Stimulated activated CD8-positive, alpha-beta memory T cell treated with anti-CD3 and anti-CD28 coated beads, Interleukin-12 subunit alpha, Interleukin-12 subunit beta, amount 100 ng/mL, for 1 hour (primary cell): ENCODE results near the gene ONECUT1.

ENCODE experiments used
- DNase-seq: peaks from one replicate; pipeline ENCODE4 v3.0.0-alpha.2; 2020; ENCODE audit warnings: low read depth

Gene ONECUT1

DNA sequence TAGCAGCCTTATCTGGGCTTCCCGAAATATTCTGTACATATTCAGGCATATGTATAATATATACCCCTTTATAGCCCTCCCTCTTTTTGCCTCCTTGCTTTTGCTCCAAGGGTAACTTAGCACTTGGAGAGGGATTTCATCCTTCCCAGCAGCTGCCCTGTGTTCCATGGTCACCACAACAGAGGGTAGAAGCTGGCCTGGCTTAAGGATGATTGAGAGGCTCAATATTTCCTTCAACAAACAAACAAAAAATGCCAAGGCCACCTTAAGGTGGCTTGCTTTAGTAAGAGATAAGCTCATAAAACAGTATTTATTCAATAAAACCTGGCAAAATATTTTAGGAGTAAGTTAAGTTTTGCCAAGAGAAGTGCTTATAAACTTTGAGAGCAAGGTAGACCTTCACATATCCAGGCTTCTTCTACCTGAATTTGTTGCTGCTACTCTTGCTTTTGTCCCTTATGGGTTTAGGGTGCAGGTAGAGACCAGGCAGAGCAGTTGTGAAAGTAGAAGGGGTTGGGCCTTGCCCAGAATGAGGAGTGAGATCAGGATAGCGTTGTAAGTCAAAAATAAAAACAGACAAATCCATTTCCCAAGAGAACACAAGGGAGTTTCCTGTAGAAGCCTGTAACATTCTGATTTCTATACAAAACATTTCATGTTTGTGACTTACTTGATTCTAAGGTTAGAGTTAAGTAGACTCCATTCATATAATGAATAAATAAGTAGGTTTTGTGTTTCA is 58.2 kb downstream of the ONECUT1 start:
- no peak for DNase-seq

DNA sequence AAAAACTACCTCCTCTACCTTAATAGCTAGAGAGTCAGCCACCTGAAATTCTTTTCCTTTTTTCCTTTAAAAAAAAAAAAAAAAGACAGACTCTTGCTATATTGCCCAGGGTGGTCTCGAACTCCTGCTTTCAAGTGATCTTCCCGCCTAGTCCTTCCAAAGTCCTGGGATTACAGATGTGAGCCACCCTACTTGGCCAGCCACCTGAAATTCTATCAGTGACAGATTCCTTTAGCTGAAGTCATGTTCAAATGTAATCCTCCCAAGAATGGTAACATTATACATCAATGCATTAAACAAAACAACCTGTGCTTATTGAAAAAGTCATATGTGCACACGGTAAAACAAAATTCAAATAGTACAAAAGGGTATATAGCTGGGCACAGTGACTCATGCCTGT is 59.1 kb downstream of the ONECUT1 start:
- no peak for DNase-seq

DNA sequence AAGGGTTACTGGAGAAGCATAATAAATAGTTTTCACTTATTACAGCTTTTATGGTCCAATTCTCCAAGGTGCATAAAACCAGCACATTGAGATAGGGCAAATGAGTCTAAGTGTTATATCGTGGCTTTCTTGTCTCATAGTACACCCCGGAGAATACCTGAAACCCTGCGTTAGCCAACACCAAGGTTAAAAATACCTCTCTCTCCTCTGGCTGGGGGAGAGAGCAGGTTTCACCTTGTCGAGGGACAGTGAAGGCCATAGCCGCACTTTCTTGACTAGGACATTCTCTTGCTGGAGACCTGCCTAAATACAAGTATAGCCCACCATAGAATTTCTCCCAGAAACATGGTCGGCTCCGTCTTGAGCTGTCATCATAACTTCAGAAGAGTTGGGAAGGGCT is 59.5 kb downstream of the ONECUT1 start:
- DNase-seq: no peak

DNA sequence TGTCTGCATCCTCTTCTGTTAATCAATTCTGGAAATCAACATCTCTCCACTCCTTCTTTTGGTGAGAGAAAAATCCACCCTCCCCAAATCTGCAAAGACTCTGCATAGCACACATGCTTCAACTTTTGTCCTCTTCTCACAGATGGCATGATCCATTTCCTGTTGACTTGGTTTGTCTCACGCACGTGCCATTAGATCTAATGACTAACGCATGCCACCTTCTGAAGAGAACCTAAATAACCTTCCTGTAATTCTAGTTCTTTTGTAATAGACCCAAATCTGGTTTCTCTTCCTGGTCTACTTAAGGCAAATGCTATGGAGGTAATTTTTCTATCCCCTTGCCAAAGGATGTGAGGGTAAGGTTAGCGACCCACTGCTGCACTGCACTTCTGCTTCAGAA is 60.0 kb downstream of the ONECUT1 start:
- DNase-seq: peak; percentile 8

DNA sequence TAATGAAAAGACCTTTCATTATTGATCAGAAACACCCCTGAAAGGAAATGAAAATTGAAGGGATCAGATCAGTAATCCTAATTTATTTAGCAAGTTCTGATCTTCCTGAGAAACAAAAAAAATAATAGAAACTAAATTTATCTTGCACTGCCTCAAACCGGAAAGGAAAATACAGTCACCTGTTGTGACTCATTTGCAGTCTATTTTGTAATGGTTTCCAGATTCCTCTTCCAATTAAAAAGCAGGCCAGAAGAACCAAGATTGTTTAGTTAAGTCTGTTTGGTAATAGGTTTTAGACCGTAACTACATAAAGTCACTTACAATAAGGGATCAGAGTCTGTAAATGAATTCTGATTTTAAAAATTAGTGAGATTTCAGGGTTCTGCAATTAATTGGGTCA is 61.2 kb downstream of the ONECUT1 start:
- DNase-seq: no peak

DNA sequence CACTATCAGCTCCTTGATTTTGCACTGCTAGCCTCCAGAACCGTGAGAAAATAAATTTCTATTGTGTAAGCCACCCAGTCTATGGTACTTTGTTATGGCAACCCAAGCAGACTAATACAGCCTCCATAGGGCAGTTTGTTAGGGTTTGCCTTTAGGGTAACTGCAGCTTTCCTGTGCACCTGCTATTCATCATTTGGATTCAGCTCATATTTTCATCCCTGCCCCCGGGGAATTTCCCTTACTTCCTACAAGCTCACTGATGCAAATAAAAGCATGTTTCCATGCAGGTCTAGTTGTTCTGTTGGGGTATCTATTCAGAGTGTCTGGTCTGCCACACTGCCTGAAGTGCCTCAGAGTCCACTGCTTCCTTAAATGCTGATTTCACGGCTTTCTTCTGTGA is 62.3 kb downstream of the ONECUT1 start:
- DNase-seq: no peak

DNA sequence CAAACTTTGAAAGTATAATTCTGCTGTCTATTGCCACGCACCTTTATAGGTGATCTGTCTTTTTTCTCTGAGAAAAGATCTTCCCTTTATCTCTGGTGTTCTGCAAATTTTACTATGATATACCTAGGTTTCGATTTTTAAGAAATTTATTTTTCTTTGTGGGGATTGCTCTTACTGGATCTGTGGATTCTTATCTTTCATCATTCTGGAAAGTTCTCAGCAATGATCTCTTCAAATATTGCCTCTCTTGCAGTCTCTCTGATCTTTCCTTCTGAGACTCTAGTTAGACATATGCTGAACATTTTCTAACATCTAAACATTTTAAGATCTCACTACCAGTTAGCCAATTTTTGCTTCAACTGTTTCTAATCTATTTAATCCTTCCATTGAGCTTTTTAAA is 63.9 kb downstream of the ONECUT1 start:
- no peak for DNase-seq

DNA sequence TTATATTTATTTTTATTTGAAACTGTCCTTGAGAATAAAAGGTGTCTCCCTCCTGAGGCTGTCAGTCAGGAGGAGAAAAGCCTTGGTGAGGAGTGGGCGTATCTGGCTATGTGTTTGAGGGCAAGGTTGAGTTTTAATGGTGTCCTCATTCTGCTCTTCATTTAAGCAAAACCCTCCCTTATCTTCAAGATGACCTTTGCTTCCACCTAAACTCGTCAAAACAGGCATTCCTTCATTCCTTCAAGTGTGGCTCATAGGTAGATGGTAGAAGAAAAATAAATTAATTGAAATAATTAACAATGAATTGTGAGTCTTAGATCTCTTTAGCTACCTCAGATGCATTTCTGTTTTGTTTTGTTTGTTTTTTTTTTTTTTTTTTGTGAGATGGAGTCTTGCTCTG is 71.6 kb downstream of the ONECUT1 start:
- no peak for DNase-seq

DNA sequence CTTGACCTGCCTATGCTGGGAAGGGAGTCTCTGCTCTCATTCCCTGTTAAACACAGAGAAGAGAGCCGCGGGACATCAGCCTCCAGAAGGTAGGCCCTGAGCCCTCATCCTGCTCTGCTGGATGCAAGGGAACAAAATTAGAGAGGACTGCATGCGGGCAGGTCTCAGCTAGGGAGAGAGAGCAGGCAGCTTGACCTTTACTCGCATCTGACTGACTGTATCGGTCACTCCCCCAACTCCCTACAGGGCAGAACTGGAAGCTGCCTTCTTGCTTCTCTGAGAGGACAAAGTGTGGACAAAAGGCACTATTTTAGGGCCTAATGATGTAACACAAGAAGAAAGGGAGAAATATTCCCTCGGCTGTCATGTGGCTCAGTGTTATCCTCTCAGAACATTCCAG is 72.2 kb downstream of the ONECUT1 start:
- DNase-seq: no peak

DNA sequence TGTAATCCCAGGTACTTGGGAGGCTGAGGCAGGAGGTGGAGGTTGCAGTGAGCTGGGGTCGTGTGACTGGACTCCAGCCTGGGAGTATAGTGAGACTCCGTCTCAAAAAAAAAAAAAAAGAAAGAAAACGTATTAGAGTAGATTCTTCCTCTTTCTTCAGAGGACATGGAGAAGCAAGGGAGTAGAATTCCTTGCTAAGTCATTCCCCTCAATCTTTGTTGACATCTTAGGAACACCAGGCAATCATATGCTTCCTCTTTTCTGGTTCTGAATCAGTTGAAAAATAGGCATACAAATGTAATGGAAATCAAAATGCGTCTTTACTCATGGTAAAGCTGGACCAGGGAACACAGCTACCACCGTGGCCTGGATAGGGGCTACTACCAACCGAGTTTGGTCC is 72.7 kb downstream of the ONECUT1 start:
- DNase-seq: no peak

DNA sequence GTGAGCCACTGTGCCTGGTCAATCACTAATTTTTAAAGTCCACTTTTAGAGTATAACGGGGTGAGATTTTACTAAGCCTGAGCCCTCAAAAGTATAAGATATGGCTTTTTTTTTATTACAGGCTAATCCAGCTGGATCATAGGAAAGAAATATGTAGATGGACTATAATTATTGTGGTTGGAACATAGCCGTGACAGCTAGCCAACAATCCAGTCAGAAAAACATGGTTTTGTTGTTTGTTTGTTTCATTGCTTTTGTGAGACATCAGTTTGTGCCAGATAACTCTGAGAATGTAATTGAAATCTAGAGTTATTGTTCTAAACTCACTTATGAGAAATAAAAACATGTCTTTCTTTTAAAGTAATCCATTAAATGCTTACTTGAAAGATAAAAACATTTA is 73.6 kb downstream of the ONECUT1 start:
- DNase-seq: no peak

DNA sequence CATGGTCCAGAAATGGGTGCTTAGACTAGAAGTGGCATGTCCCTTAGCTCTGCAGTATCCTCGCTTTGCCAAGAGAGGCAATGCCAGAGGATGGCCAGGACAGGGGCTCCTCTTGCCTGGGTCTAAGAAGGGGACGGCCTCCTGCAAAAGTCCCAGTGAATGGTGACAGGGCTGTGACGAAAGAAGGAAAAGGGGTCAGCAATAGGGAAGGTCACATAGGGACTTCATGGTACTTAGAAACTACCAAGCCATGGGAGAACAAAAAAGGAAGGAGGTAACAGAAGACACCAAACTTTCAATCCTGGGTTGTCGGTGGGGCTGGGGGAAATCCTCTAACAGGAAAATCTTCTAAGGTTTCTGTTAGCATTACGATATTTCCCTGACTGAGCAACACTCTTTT is 74.7 kb downstream of the ONECUT1 start:
- no peak for DNase-seq

DNA sequence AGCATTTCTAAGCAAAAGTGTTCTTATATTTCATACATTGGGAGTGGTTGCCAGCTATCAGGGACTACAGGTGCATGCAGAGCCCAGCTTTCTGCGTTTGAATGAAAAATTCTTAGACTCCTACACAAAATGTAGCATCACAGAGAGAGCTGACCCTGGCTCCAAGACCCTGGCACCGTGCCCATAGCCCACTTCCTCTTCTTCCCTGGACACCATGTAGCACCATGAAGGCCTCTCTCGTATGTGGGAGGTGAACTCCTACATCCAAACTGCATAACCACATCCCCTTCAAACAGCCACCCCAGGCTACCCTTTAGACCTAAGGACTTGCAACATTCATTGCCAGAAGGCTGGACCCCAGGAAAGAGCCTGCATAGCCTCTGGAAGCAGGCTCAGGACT is 75.2 kb downstream of the ONECUT1 start:
- DNase-seq: no peak

DNA sequence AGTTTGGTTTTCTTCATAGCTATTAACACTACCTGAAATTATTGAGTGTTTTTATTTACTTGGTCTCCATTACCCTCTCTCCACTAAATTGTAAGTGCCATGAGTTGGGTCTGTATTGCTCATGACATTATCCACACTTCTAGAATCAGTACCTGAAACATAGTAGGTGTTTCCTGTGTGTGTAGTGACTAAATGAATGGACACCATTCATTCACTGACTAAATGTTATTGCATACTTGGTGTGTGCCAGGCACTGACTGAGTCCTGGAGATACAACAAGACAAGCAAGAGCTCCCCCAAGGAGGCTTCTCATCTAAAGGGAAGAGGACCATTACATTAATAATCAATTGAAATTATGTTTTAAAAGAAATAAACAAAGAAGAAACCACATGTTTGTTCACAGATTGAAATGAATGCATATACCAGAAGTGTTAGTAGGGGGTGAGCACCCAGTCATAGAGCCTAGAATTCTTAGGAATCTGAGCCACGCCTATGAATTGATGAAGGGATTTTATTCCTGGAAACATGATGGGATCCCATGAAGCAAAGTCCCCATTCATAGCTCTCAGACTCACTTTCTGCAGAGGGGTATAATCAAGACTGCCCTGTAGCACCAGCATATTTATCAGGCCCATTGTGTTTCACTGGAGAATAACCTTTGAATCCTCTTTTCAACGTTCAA is 79.3 kb downstream of the ONECUT1 start:
- no peak for DNase-seq

DNA sequence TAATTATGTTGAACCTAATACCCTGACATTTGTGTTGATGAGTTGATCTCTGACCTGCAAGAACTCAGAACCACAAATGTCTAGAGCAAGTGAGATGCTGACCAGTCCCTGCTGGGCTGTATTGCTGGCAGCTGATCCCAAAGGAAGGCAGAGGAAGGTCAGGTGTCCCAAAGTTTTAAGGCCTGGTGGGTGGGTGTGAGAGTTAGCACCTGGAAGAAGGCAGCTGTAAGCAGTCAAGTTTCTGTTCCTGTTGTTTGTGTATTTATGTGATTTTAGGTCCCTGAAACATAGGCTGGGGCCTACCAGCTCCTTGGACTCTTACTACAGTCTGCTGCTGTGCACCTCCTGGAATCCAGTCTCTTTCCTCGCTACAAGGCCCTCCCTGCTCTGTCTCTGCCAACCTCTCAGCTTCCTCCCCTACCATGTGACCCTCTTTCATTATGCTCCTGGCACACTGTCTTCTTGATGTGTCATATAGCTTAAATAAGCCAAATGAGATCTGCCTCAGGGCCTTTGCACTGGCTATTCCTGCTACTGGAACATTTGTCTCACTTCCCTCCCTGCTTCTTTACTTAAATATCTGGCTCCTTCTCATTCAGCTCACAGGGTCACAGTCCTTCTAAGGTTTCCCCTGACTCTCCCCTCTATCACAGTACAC is 80.0 kb downstream of the ONECUT1 start:
- no peak for DNase-seq

DNA sequence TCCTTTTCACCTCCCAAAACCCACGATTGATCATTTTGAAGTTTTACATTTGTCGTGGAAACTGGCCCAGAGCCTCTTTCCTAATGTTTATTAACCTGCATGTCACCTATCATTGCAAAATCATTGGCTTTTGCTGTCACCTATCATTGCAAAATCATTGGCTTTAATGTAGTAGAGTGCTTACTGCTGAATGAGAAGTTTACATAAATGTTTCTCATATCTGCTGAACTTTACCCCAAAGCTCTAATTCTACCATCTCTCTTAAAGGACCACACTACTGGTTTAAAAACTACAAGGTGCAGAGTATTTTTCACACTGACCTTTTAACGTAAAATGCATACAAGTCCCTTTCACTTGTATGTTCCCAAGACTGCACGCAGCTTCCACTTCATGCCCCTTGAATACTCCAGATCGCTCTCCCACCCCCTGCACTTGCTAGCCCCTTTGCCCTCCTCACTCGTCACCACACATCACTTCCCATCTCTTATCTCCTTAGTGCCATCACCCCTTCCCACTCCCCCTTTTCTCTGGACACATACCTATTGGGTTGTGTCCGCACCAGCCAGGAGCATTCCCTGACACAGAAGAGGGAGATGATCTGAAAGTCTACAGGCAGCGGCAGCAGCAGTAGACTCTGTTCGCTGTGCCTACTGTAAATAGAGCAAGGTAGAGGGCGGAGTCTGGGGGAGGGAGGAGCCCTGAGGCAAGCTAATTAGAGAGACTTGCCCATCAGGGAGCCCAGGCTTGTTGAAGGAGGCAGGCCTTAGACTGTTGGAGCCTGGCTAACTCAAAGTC is 80.8 kb downstream of the ONECUT1 start:
- DNase-seq: no peak
